ENCODE results near the gene CRHBP.
"Not testable (repeated sequence)": the region's sequence is repeated elsewhere in the genome, so short reads cannot be mapped to it uniquely, and the experiment has no call there.

The CRHBP gene

GRCh38 chr5:76958991-76959767, 6.3 kb downstream of the CRHBP start:
- DNase-seq (ENCODE audit: low read depth in 2 of 2), result peak; percentile 23 to 40

- DNase-seq (ENCODE audit: low read depth in 2 of 2), result no peak
Measured at GRCh38 chr5:76960004-76960625, 7.3 kb downstream of the CRHBP start.

GRCh38 chr5:76964060-76964459, 11.2 kb downstream of the CRHBP start:
- DNase-seq (ENCODE audit: low read depth in 2 of 2), result no peak

- DNase-seq (ENCODE audit: low read depth in 2 of 2), result no peak
Measured at GRCh38 chr5:76971511-76971910, 18.7 kb downstream of the CRHBP start.

GRCh38 chr5:76972689-76973088, 19.8 kb downstream of the CRHBP start:
- no peak for DNase-seq (ENCODE audit: low read depth in 2 of 2)

- DNase-seq (ENCODE audit: low read depth in 2 of 2), result no peak
Measured at GRCh38 chr5:76974785-76975184, 21.9 kb downstream of the CRHBP start.

GRCh38 chr5:76978869-76979268, 26.0 kb downstream of the CRHBP start:
- no peak for DNase-seq (ENCODE audit: low read depth in 2 of 2)

GRCh38 chr5:76980518-76981144, 27.8 kb downstream of the CRHBP start:
- DNase-seq (ENCODE audit: low read depth in 2 of 2), result no peak

- DNase-seq (ENCODE audit: low read depth in 2 of 2), result no peak
Measured at GRCh38 chr5:76982450-76982849, 29.6 kb downstream of the CRHBP start.

- no peak for DNase-seq (ENCODE audit: low read depth in 2 of 2)
Measured at GRCh38 chr5:76983468-76983867, 30.6 kb downstream of the CRHBP start.

- DNase-seq (ENCODE audit: low read depth in 2 of 2), result no peak
Measured at GRCh38 chr5:76986825-76987526, 34.1 kb downstream of the CRHBP start.

- DNase-seq (ENCODE audit: low read depth in 2 of 2), result no peak
Measured at GRCh38 chr5:76990899-76991459, 38.1 kb downstream of the CRHBP start.

GRCh38 chr5:76993436-76993835, 40.6 kb downstream of the CRHBP start:
- DNase-seq (ENCODE audit: low read depth in 2 of 2), result not testable (repeated sequence)

- DNase-seq (ENCODE audit: low read depth in 2 of 2), result no peak
Measured at GRCh38 chr5:76994337-76994736, 41.5 kb downstream of the CRHBP start.

- not testable (repeated sequence) for DNase-seq (ENCODE audit: low read depth in 2 of 2)
Measured at GRCh38 chr5:76998251-76998650, 45.4 kb downstream of the CRHBP start.

GRCh38 chr5:76999451-76999850, 46.6 kb downstream of the CRHBP start:
- peak; percentile 34 to 40 for DNase-seq (ENCODE audit: low read depth in 2 of 2)

- DNase-seq (ENCODE audit: low read depth in 2 of 2), result no peak
Measured at GRCh38 chr5:77003246-77003645, 50.4 kb downstream of the CRHBP start.

- DNase-seq (ENCODE audit: low read depth in 2 of 2), result no peak
Measured at GRCh38 chr5:77006124-77006523, 53.3 kb downstream of the CRHBP start.

- DNase-seq (ENCODE audit: low read depth in 2 of 2), result no peak
Measured at GRCh38 chr5:77008413-77008812, 55.6 kb downstream of the CRHBP start.

GRCh38 chr5:77010243-77010642, 57.4 kb downstream of the CRHBP start:
- no peak for DNase-seq (ENCODE audit: low read depth in 2 of 2)

GRCh38 chr5:77011498-77011897, 58.7 kb downstream of the CRHBP start:
- no peak for DNase-seq (ENCODE audit: low read depth in 2 of 2)

- no peak for DNase-seq (ENCODE audit: low read depth in 2 of 2)
Measured at GRCh38 chr5:77012601-77013000, 59.8 kb downstream of the CRHBP start.
